Lower leg skin (tissue), 3 donors: ENCODE measurements around the gene MPHOSPH10.
"Not testable (repeated sequence)": the region's sequence is repeated elsewhere in the genome, so short reads cannot be mapped to it uniquely, and the experiment has no call there.

ENCODE experiments used
- CTCF ChIP-seq, 3 donors: fragments of 450-650 bp; IDR thresholded peaks; one replicate each; pipeline ENCODE4 v1.5.1; 2016; ENCODE audit warnings: antibody characterized with exemption in 3 of 3, mild to moderate bottlenecking in 3 of 3, moderate library complexity in 2 of 3
- POLR2A ChIP-seq, 2 donors: fragments of 450-650 bp; IDR thresholded peaks; one replicate each; pipeline ENCODE4 v1.6.1; 2016 to 2017; ENCODE audit warnings: antibody characterized with exemption in 2 of 2, mild to moderate bottlenecking in 1 of 2, moderate library complexity in 1 of 2

DNA sequence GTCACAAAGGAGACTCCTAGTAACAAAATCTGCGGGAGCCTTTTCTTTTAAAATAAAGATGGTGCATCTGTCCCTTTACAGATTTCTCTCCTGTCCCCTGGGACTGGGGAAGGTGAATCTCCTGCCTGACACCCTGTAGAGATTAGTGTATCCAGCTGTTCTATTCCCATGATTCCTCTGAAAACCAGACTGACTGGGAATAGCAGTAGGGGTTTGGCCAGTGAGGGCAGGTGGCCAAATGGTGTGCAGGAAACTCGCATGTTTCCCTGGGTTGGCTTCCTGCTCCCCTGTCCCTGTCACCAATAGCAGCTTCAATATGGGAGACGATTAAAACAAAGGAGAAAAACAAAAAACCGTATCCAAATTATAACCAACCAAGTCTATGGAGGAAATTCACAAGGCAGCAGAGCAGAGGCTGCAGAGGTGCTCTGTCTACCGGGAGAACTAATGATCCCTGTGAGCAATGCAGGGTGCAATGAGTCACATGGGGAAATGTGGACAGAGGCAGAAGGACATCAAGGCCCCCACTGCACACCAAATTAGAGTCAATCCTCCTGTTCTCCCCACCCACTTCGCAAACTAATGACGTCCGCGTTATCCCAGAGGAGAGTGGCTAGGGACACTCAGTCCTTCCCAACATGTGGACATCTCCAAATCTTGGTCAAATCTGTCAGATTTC is 45.0 kb upstream of the MPHOSPH10 start:
- not testable (repeated sequence) for TF ChIP-seq CTCF, POLR2A (IDR thresholded peaks at IDR 0.05)
